KMS-11 (cell line): ENCODE data around the gene HDAC4.
"Not testable (repeated sequence)": the region's sequence is repeated elsewhere in the genome, so short reads cannot be mapped to it uniquely, and the experiment has no call there.

Source experiments
- H2AFZ ChIP-seq: fragments of 200-600 bp; sonication (generic); 2 replicates; pipeline ENCODE4 v1.6.1; 2016; ENCODE audit warnings: antibody characterized with exemption, mixed run types, low read depth
- H3K27ac ChIP-seq: fragments of 200-600 bp; sonication (generic); 2 replicates; pipeline ENCODE4 v1.6.1; 2016; ENCODE audit warnings: mild to moderate bottlenecking, mixed run types
- H3K27me3 ChIP-seq: fragments of 200-600 bp; sonication (generic); 2 replicates; pipeline ENCODE4 v1.6.1; 2017; ENCODE audit warnings: mild to moderate bottlenecking, low read depth, mixed run types, moderate library complexity; ENCODE audit not compliant: insufficient read depth
- H3K36me3 ChIP-seq: fragments of 200-600 bp; sonication (generic); 2 replicates; pipeline ENCODE4 v1.6.1; 2017; ENCODE audit warnings: mild to moderate bottlenecking, mixed run types; ENCODE audit not compliant: insufficient read depth
- H3K4me1 ChIP-seq: fragments of 200-600 bp; sonication (generic); 2 replicates; pipeline ENCODE4 v1.6.1; 2016; ENCODE audit warnings: mild to moderate bottlenecking, low read depth, mixed run types; ENCODE audit not compliant: poor library complexity, severe bottlenecking
- H3K4me2 ChIP-seq: fragments of 200-600 bp; sonication (generic); 2 replicates; pipeline ENCODE4 v1.7.0; 2016; ENCODE audit warnings: mild to moderate bottlenecking, mixed run types
- H3K4me3 ChIP-seq: fragments of 200-600 bp; sonication (generic); IDR thresholded peaks from 2 replicates; pipeline ENCODE4 v1.6.1; 2017; ENCODE audit warnings: low read depth, low read length, mixed read lengths; ENCODE audit not compliant: insufficient read depth
- H3K79me2 ChIP-seq: fragments of 200-600 bp; sonication (generic); 2 replicates; pipeline ENCODE4 v1.6.1; 2016; ENCODE audit warnings: low read depth, mixed run types; ENCODE audit not compliant: insufficient read depth
- H3K9ac ChIP-seq: fragments of 200-600 bp; sonication (generic); 2 replicates; pipeline ENCODE4 v1.6.1; 2016; ENCODE audit warnings: mild to moderate bottlenecking, mixed run types
- H4K20me1 ChIP-seq: fragments of 200-600 bp; sonication (generic); 2 replicates; pipeline ENCODE4 v1.6.1; 2016; ENCODE audit warnings: mild to moderate bottlenecking, mixed run types; ENCODE audit not compliant: insufficient read depth
- CTCF ChIP-seq: fragments of 200-600 bp; sonication (generic); conservative IDR thresholded peaks from 2 replicates; pipeline ENCODE4 v1.6.1; 2017; ENCODE audit warnings: low read depth, mild to moderate bottlenecking, antibody characterized with exemption, low read length, moderate library complexity, mixed read lengths

Gene HDAC4

GRCh38 chr2:239178484-239178883 lies 222.3 kb downstream of the HDAC4 start:
- Histone ChIP-seq H3K4me2 (no peak overlapping the region), H3K27ac (no peak overlapping the region)

GRCh38 chr2:239177908-239178307 lies 222.9 kb downstream of the HDAC4 start:
- Histone ChIP-seq H3K4me3 (no peak overlapping the region), H3K4me2 (no peak overlapping the region), H4K20me1 (no peaks in the 10 kb centered on the region), H3K79me2 (no peaks in the 10 kb centered on the region), H3K4me1 (peaks cover 12% of the 10 kb centered on the region), H3K27me3 (no peaks in the 10 kb centered on the region), H3K36me3 (no peaks in the 10 kb centered on the region), H3K9ac (no peak overlapping the region), H2AFZ (no peak overlapping the region), H3K27ac (no peak overlapping the region)
- TF ChIP-seq CTCF = no peak

More at GRCh38 chr2:239178484-239178883, 222.3 kb downstream of the HDAC4 start:
- Histone ChIP-seq H3K4me3 (no peak overlapping the region), H4K20me1 (no peaks in the 10 kb centered on the region), H3K36me3 (no peaks in the 10 kb centered on the region), H3K27me3 (no peaks in the 10 kb centered on the region), H3K9ac (no peak overlapping the region), H2AFZ (no peak overlapping the region), H3K4me1 (peaks cover 6% of the 10 kb centered on the region), H3K79me2 (no peaks in the 10 kb centered on the region)
- no peak for TF ChIP-seq CTCF

- Histone ChIP-seq H3K4me3 (no peak overlapping the region), H3K36me3 (no peaks in the 10 kb centered on the region), H4K20me1 (no peaks in the 10 kb centered on the region), H3K27ac (no peak overlapping the region), H3K27me3 (no peaks in the 10 kb centered on the region), H3K9ac (no peak overlapping the region), H2AFZ (no peak overlapping the region), H3K4me2 (no peak overlapping the region), H3K79me2 (no peaks in the 10 kb centered on the region), H3K4me1 (peaks cover 18% of the 10 kb centered on the region)
- no peak for TF ChIP-seq CTCF
Measured at GRCh38 chr2:239177325-239177724, 223.5 kb downstream of the HDAC4 start.

- not testable (repeated sequence) for H3K9ac ChIP-seq, H3K4me3 ChIP-seq, H3K27me3 ChIP-seq, H2AFZ ChIP-seq, H3K4me2 ChIP-seq, H4K20me1 ChIP-seq, H3K27ac ChIP-seq, H3K36me3 ChIP-seq, H3K79me2 ChIP-seq
- H3K4me1 ChIP-seq = peaks cover 18% of the 10 kb centered on the region
Measured at GRCh38 chr2:239176138-239176803, 224.5 kb downstream of the HDAC4 start.

GRCh38 chr2:239175181-239175580 lies 225.6 kb downstream of the HDAC4 start:
- Histone ChIP-seq H4K20me1 (no peaks in the 10 kb centered on the region), H3K4me2 (no peak overlapping the region), H3K9ac (no peak overlapping the region)

More at GRCh38 chr2:239175181-239175580, 225.6 kb downstream of the HDAC4 start:
- Histone ChIP-seq H3K27me3 (no peaks in the 10 kb centered on the region), H3K27ac (no peak overlapping the region), H3K4me1 (peaks cover 18% of the 10 kb centered on the region), H3K4me3 (no peak overlapping the region), H3K79me2 (no peaks in the 10 kb centered on the region), H3K36me3 (no peaks in the 10 kb centered on the region), H2AFZ (no peak overlapping the region)
- TF ChIP-seq CTCF = no peak
